ENCODE data around the gene RAB13.

GRCh38 chr1:153944827-153945117, 41.4 kb downstream of the RAB13 start:
- TF ChIP-seq RAD21 (IDR thresholded peaks at IDR 0.05; ENCODE audit: low read length) (no peak), CTCF (IDR thresholded peaks at IDR 0.05) (no peak), REST (IDR thresholded peaks at IDR 0.05; ENCODE audit: low read depth, low read length) (no peak), FOSL2 (IDR thresholded peaks at IDR 0.05; ENCODE audit: borderline replicate concordance, low read depth) (no peak), POLR2AphosphoS5 (IDR thresholded peaks at IDR 0.05; ENCODE audit: low read depth, low read length) (no peak), TAF1 (IDR thresholded peaks at IDR 0.05; ENCODE audit: borderline replicate concordance, low read depth, low read length) (no peak)
